SK-N-SH treated with all-trans-retinoic acid at 6 μM for 48 hours (cell line): ENCODE results near the gene HPCAL1.

ENCODE experiments used
- ARNTL ChIP-seq: fragments of 450-650 bp; formaldehyde crosslinking; IDR thresholded peaks from 2 replicates; pipeline ENCODE4 v1.5.0; 2020; ENCODE audit warnings: low read depth, mild to moderate bottlenecking, moderate library complexity, borderline replicate concordance
- CREB5 ChIP-seq: fragments of 250-450 bp; sonication (Bioruptor Pico); IDR thresholded peaks from 2 replicates; pipeline ENCODE4 v1.5.1; 2020; ENCODE audit warnings: low read depth, mild to moderate bottlenecking, moderate library complexity
- RARB ChIP-seq: fragments of 250-450 bp; sonication (Bioruptor Pico); IDR thresholded peaks from 2 replicates; pipeline ENCODE4 v1.8.0; 2021; ENCODE audit warnings: mild to moderate bottlenecking, moderate library complexity
- TOX ChIP-seq: fragments of 250-450 bp; sonication (Bioruptor Pico); IDR thresholded peaks from 2 replicates; pipeline ENCODE4 v1.8.0; 2021; ENCODE audit warnings: mild to moderate bottlenecking, moderate library complexity, borderline replicate concordance
- ZFP3 ChIP-seq: fragments of 250-450 bp; sonication (Bioruptor Pico); IDR thresholded peaks from 2 replicates; pipeline ENCODE4 v1.5.0; 2020; ENCODE audit warnings: mild to moderate bottlenecking, moderate library complexity
- TF ChIP-seq, protein P1 (sequence below): fragments of 250-450 bp; sonication (Bioruptor Pico); IDR thresholded peaks from 2 replicates; pipeline ENCODE4 v1.8.0; 2021; ENCODE audit warnings: low read depth, mild to moderate bottlenecking, moderate library complexity, borderline replicate concordance

DNA sequence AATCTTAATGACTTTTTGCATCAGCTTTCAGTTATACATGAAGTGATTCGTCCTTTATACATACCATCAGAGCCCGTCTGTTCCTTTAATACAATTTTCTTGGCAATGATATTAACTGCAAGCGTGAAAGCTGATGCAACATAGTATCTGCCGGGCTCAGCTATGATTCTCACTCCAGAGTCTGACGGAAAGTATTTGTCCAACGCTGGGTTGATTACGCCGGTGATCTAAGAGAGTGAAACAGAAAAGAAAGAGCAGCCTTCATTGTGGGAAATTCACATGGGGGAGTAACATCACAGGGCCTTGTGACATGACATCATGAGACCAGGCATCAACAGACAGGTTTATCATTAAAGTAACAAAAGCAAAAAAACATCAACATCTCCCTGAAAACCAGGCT, 139.2 kb downstream of the HPCAL1 start:
- TF ChIP-seq TOX (CRISPR knock-in tag), result no peak
- TF ChIP-seq CREB5 (CRISPR knock-in tag), result no peak
- no peak for TF ChIP-seq ARNTL (CRISPR knock-in tag)
- no peak for TF ChIP-seq ZFP3 (CRISPR knock-in tag)
- TF ChIP-seq RARB (CRISPR knock-in tag), result no peak
- TF ChIP-seq, protein P1, sequence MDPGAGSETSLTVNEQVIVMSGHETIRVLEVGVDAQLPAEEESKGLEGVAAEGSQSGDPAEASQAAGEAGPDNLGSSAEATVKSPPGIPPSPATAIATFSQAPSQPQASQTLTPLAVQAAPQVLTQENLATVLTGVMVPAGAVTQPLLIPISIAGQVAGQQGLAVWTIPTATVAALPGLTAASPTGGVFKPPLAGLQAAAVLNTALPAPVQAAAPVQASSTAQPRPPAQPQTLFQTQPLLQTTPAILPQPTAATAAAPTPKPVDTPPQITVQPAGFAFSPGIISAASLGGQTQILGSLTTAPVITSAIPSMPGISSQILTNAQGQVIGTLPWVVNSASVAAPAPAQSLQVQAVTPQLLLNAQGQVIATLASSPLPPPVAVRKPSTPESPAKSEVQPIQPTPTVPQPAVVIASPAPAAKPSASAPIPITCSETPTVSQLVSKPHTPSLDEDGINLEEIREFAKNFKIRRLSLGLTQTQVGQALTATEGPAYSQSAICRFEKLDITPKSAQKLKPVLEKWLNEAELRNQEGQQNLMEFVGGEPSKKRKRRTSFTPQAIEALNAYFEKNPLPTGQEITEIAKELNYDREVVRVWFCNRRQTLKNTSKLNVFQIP, result no peak
